Coronary artery (tissue), 2 donors: ENCODE measurements around the gene RAB31.
A peak's percentile ranks its signal among the peaks of the same experiment; 100 is the strongest.

Experiments used
- DNase-seq: peaks from one replicate; pipeline ENCODE4 v3.0.0-alpha.2; 2017; ENCODE audit warnings: low spot score
- H3K27ac ChIP-seq, 2 donors: fragments of 200-600 bp; sonication (generic); one replicate each; pipeline ENCODE4 v1.5.1; 2016 to 2019
- H3K4me3 ChIP-seq: fragments of 200-600 bp; sonication (generic); 2 replicates; pipeline ENCODE4 v1.5.1; 2016; ENCODE audit warnings: mild to moderate bottlenecking, moderate library complexity
- TF ChIP-seq, protein P1 (sequence below): fragments of 200-600 bp; sonication (generic); IDR thresholded peaks from one replicate; pipeline ENCODE4 v1.5.1; 2019; ENCODE audit warnings: antibody characterized with exemption

RAB31 gene

DNA sequence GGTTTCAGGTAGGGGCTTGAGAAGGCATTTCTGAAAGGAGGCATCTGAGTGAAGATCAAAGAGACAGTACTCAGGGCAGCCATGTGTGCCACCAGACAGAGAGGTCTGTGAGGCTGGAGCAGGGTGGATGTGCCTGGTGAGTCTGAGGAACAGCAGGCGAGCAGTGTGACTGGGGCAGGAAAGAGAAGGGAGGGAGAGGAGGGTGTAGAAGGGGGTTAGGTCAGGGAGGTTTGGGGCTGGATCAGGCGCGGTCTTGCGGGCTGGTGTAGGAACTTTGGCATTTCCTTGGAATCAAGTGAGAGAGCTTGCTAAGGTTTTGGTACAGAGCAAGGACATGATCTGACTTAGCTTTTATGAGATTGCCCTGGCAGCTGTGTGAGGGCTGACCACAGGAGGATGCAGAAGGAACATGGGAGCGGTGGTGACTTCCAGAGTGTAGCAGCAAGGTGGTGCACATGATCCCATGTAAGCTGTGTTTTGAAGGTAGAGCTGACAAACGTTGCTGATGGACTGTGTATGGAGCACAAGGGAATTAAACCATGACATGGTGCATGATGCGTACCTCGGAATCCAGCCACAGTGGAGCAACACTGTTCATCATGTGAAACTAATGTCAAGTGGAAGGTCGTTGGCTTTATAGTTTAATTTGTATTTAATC lies 13.9 kb downstream of the RAB31 start:
- TF ChIP-seq, protein P1, sequence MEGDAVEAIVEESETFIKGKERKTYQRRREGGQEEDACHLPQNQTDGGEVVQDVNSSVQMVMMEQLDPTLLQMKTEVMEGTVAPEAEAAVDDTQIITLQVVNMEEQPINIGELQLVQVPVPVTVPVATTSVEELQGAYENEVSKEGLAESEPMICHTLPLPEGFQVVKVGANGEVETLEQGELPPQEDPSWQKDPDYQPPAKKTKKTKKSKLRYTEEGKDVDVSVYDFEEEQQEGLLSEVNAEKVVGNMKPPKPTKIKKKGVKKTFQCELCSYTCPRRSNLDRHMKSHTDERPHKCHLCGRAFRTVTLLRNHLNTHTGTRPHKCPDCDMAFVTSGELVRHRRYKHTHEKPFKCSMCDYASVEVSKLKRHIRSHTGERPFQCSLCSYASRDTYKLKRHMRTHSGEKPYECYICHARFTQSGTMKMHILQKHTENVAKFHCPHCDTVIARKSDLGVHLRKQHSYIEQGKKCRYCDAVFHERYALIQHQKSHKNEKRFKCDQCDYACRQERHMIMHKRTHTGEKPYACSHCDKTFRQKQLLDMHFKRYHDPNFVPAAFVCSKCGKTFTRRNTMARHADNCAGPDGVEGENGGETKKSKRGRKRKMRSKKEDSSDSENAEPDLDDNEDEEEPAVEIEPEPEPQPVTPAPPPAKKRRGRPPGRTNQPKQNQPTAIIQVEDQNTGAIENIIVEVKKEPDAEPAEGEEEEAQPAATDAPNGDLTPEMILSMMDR = no peak
- no peak overlapping the region for H3K4me3 ChIP-seq
- no peak overlapping the region for H3K27ac ChIP-seq
- DNase-seq = peak; percentile 41

GRCh38 chr18:9722691-9723090 lies 14.6 kb downstream of the RAB31 start:
- TF ChIP-seq, protein P1 = no peak
- DNase-seq = no peak
- Histone ChIP-seq H3K4me3 (no peak overlapping the region), H3K27ac (no peak overlapping the region)

DNA sequence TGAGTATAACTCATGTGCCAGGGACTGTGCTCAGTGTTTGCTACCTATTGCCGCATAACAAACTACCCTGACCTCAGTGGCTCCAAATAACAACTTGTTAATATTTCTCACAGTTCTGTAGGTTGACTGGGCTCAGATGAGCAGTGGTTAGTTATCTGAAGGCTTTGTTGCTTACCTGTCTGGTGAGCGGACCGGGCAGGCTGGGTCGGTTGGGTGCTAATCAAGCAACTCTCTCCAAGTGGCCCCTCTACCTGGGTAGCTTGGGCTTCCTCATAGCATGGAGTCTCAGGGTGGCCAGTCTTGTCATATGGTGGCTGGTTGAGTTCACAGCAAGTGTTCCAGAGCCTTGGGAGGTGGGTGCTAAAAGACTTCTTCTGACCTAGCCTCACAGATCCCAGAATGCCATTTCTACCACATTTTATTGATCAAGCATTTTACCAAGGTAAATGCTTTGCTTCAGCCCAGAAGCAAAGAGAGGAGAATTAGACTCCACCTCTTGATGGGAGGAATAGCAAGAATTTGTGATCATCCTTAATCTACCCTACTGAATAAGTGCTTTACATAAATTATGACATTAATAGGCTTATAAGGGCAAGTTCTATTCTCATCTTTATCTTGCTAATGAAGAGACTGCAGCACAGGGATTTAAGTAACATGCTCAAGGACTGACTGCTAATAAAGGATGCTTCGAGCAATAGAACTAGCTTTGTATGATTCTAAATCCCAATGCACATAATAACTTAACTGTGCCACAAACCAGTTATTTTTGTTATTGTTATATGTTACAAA lies 16.9 kb downstream of the RAB31 start:
- TF ChIP-seq, protein P1 = no peak
- Histone ChIP-seq H3K4me3 (no peak overlapping the region), H3K27ac (no peak overlapping the region)
- no peak for DNase-seq

GRCh38 chr18:9726175-9726574 lies 18.1 kb downstream of the RAB31 start:
- Histone ChIP-seq H3K27ac (no peak overlapping the region), H3K4me3 (no peak overlapping the region)
- DNase-seq = no peak
- TF ChIP-seq, protein P1 = no peak

DNA sequence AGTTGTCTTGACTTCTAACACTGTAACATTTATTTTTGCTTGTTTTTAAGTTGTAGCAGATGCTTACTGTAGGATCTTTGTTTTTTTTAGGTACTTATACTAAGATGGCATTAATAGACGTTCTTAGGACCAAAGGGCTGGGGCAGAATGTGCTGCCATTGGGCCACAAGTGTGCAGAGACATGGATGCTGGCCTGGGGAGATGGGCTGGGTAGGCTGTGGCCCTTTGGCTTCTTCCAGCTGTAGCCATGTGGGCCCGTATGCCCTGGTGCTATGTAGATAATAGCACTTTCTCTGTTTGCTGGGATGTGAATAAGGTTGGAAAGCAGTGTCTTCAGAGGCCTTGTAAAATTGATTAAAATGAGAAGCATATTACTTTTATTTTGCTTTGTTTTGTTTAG lies 18.8 kb downstream of the RAB31 start:
- no peak overlapping the region for H3K27ac ChIP-seq
- TF ChIP-seq, protein P1 = no peak
- DNase-seq = no peak
- H3K4me3 ChIP-seq = no peak overlapping the region

DNA sequence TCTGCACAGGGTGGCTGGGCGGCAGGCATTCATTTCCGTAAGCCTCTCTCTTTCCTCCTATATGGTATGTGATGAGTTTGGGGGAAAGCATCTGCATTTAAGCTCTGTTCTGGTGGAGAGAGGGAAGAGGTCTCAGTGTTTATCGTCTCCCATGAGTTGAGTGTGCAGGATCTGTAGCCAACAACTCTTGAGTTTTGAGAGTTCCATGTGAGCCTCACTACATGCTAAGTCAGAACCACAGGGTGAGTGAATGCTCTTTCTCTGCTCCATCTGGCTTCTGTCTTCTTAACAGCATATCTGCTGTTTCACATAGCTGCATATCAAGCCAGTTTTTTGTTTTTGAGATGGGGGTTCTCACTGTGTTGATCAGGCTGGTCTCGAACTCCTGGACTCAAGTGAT lies 22.7 kb downstream of the RAB31 start:
- DNase-seq = peak; percentile 28
- no peak overlapping the region for H3K4me3 ChIP-seq

More for the DNA sequence above, 22.7 kb downstream of the RAB31 start:
- TF ChIP-seq, protein P1 = no peak
- H3K27ac ChIP-seq = no peak overlapping the region
